Stimulated activated CD8-positive, alpha-beta memory T cell treated with anti-CD3 and anti-CD28 coated beads, Interleukin-7, amount 100 ng/mL, for 1 hour (primary cell): ENCODE data around the gene FLOT1.
"Not testable (repeated sequence)": the region's sequence is repeated elsewhere in the genome, so short reads cannot be mapped to it uniquely, and the experiment has no call there.

Source experiments
- DNase-seq, 2 donors: peaks; one replicate each; pipeline ENCODE4 v3.0.0-alpha.2; 2020; ENCODE audit warnings: low read depth in 2 of 2

Gene FLOT1

DNA sequence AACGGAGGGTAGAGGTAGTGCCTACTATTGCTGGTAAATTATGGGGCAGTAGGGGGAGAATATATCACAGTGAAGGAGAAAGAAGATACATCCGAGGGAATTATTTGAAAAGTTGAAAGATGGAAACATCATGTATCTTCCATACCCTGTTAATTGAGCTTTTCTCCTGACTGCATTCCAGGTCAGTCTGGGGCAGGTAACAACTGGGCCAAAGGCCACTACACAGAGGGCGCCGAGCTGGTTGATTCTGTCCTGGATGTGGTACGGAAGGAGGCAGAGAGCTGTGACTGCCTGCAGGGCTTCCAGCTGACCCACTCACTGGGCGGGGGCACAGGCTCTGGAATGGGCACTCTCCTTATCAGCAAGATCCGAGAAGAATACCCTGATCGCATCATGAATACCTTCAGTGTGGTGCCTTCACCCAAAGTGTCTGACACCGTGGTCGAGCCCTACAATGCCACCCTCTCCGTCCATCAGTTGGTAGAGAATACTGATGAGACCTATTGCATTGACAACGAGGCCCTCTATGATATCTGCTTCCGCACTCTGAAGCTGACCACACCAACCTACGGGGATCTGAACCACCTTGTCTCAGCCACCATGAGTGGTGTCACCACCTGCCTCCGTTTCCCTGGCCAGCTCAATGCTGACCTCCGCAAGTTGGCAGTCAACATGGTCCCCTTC, 19.2 kb downstream of the FLOT1 start:
- DNase-seq: not testable (repeated sequence)

DNA sequence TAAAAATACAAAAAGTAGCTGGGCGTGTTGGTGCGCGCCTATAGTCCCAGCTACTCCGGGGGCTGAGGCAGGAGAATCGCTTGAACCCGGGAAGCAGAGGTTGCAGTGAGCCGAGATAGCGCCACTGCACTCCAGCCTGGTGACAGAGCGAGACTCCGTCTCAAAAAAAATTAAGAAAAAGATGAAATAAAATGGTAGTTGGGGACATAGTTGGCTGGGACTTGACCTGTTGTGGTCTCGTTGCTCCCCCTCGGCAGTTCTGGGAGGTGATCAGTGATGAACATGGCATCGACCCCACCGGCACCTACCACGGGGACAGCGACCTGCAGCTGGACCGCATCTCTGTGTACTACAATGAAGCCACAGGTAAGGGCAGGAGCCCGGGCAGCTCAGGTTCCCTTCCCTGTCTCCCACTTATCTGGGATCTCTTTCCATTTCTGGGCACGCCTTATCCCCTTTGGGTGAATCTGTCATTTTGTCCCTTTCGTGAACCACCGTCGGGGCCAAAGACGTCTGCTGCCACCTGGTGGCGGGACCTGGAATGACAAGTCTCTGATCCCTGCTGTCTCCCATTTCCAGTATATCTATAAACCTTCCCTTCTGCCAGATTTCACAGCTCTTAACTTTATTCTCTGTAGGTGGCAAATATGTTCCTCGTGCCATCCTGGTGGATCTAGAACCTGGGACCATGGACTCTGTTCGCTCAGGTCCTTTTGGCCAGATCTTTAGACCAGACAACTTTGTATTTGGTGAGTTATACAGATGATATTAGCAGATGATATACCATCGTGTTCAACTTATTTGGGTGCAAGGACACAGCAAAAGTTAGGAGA, 20.0 kb downstream of the FLOT1 start:
- peak; percentile 72 to 87 for DNase-seq

DNA sequence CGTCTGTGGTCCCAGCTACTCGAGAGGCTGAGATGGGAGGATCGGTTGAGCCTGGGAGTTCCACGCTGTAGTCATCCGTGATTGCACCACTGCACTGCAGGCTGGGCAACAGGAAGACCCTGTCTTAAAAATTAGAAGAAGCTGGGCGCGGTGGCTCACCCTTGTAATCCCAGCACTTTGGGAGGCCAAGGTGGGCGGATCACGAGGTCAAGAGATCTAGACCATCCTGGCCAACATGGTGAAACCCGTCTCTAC, 20.5 kb downstream of the FLOT1 start:
- DNase-seq: not testable (repeated sequence)

DNA sequence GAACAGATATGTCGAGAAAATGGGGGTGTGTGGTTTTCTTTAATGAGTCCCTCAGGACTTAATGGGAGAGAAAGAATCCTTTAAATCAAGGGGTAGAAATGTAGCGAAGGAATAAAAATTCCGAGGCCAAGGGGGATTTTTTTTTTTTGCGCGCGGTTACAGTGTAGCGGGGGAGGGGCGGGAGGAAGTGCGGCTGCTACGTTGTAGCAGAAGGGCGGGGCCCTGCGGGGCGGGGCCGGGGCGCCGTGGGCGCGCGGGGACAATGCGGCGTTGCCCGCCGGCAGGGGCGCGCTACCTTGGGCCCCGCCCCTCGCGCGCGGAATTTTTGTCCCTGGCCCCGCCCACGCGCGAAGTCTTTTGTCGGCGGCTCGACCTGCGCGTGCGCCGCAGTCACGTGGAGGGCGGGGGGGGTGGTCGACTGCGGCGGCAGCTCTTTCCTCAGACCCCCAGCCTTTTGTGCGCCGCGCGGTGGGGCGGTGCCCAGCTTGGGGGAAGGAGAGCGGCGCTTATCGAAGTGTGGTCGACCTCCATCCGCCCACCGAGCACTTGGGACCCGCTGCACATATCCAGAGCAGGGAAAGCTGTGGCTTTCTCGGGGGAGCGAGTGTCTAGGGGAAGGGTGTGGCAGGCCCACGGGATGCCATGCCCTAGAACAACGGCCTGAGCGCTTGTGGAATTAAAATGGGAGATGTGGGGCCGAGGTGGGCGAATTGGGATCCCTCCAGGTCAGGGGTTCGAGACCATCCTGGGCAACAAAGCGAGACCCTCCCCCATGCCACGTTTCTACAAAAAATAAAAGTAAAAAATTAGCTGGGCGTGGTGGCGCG, 21.1 kb downstream of the FLOT1 start:
- peak; percentile 89 to 93 for DNase-seq

DNA sequence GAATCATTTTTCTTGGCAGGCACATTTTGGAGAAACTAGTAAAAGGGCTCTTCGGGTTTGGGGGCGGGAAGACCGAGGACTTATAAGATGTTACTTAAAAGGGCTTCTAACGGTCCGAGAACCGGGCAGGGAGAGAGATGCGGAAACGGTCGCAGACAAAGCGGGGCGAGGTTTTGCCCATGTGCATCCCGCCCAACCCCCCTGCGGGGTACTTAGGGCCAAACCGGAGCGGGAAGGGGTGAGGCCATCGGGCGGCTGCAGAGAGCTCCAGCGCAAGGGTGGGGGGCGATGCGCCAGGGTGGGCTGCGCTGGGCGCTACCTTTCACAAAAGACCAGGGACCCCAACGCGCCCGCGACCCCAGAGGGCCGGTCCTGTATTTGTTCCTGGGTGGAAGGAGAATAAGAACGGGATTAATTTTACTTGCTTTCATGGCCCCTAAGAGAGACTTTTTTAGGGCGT, 21.7 kb downstream of the FLOT1 start:
- no peak for DNase-seq

DNA sequence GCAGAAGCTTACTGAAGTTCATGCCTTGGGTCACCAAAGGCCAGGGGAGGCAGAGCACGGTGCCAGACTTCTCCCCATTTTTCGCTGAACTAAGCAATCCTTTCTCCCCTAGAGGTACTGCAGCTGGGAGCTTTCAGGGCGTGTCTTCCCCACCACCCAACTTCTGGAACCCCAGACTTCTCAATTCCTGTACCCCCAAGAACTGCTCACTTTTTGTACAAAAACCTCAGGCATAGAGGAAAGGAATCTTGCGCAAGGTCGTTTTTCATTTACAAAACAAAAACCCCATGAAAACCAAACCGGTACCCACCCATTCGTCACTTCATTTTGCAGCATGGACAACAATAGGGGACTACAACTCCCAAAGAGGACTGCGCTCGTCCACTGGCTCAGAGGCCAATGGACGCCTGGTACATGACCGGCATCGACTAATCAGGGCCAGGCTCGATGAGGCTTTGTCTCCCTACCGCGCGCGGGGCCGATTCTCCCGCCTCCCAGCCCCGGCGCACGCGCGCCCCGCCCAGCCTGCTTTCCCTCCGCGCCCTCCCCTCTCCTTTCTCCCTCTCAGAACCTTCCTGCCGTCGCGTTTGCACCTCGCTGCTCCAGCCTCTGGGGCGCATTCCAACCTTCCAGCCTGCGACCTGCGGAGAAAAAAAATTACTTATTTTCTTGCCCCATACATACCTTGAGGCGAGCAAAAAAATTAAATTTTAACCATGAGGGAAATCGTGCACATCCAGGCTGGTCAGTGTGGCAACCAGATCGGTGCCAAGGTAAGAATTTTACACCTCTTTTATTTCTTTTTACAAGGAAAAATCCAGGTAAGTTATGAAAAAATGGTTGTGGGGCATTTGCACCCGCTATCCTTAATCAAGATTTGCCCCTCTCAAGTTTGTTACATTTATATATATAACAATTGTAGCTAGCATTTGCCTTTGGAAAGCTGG, 22.4 kb downstream of the FLOT1 start, which contains the start of gene TUBB:
Gene TUBB (plus strand): TSS at position 562 of the 947 bp plus-strand sequence. CDS start 155 bp downstream, at position 717.
- peak; percentile 86 to 91 for DNase-seq

DNA sequence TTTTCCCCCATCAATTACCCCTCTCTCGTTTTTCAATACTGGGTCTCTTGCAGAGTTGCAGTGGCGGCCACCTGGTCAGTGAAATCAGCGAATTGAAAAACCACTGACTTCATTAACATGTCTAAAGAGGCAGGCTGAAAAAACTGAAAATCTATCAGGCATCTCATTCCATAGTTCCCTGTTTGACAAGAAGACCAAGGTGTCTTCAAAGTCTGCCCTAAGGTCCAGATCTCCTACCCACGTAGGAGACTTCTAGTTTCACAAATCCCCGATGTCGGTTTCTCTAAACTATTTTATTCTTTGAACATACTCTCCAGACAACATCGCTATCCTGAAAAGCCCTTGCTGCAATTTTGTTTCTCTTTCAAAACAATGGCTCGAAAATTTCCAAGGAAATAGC, 23.1 kb downstream of the FLOT1 start:
- DNase-seq: no peak

DNA sequence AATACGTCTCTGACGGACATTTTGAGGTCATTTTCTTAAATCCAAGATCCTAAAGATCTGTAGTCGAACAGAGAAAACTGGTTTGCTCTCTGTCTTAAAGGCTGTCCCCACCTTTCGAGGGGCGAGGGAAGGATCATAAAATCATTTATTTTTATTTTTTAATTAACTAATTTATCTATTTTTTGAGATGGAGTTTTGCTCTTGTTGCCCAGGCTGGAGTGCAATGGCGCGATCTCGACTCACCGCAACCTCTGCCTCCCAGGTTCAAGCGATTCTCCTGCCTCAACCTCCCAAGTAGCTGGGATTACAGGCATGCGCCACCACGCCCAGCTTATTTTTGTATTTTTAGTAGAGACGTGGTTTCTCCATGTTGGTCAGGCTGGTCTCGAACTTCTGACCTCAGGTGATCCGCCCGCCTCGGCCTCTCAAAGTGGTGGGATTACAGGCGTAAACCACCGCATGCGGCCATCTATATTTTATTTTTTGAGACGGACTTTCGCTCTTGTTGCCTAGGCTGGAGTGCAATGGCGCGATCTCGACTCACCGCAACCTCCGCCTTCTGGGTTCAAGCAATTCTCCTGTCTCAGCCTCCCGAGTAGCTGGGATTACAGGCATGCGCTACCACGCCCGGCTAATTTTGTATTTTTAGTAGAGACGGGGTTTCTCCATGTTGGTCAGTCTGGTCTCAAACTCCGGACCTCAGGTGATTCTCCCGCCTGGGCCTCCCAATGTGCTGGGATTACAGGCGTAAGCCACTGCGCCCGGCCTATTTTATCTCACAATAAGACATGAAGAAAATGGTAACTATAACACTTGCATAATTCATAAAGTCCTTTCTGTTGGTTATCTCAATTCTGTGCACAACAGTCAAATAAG, 24.4 kb downstream of the FLOT1 start:
- DNase-seq: not testable (repeated sequence)

DNA sequence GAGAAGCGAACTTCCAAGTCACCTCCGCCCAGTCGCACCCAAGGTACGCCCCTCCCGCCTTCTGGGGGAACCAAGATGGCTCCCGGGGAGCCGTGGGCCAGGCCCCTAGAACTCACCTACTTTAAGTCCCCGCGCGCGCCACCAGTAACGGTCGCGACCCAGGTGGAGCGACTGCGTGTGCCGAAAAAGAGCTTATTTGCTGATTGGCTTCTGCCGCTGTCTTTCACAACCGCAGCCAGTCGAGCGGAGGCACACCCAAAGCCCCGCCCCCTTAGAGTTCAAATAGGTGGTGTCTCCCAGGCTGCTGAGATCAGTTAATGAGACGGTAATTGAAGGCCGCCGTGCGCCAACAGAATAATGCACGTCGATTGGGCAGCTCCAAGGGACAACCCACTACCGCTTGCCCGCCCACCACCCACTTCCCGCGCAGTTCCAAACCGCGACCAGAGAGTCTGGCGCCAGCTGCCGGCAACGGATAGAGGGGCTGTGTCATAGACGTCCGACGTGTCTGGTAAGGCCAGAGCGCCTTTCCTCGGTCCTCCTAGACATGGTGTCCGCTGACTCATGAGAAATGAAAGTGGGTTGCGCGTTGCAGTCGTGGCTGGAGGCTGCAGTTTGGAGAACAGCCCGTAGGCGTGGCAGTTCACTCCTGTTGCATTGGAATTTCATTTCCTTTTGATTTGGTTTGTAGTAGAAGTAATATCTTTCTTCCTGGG, 25.2 kb downstream of the FLOT1 start, which contains the start of gene MDC1:
Gene MDC1 (minus strand): TSS at position 153 of the 716 bp plus-strand sequence. CDS start 2,106 bp downstream, outside the sequence.
- peak; percentile 96 to 98 for DNase-seq

DNA sequence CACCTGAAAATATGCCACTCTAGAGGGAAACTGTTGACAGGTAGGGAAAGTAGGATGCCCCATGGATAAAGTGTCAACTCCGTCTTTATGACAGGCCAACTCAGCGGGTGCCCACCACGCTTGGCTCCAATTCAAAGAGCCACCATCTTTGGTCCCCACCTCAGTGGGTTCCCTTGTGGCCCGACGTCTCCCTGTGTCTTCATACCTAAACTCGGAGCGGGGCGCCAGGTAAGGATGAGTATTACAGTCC, 25.7 kb downstream of the FLOT1 start:
- no peak for DNase-seq

DNA sequence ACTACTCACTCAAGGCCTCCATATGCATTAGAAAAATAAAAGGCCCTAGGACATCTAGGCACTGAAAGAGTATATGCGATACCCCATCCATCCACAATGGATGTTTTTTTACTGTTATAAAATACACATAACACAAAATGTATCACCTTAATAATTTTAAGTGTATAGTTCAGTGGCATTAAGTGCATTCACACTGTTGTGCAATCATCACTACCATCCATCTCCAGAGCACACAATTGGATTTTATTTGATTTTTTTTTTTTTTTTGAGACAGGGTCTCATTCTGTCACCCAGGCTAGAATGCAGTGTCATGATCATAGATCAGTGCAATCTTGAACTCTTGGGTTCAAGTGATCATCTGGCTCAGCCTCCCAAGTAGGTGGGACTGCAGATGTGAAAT, 28.2 kb downstream of the FLOT1 start:
- DNase-seq: no peak

DNA sequence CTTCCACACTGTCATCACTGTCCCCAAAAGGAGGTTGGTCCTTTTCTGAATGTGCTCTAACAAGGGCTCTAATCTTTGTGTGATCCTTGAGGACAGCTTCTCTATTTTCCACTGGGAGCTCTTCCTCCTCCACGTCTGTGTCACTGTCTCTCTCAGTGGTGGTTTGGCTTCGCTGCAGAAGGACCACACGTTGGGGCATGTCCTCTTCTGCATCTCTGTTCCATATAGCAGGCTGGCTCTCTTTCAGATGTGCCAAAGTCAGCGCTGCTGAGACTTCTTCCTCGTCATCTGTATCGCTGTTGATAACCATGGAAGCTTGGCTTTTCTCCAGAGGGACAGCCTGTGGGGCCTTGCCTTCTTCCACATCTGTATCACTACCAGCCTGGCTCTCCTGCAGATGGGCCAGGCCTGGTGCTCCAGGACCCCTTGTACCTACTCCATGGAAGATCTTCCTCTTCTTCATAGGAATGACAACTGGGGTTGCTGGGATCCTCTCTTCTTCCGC, 30.0 kb downstream of the FLOT1 start:
- no peak for DNase-seq

DNA sequence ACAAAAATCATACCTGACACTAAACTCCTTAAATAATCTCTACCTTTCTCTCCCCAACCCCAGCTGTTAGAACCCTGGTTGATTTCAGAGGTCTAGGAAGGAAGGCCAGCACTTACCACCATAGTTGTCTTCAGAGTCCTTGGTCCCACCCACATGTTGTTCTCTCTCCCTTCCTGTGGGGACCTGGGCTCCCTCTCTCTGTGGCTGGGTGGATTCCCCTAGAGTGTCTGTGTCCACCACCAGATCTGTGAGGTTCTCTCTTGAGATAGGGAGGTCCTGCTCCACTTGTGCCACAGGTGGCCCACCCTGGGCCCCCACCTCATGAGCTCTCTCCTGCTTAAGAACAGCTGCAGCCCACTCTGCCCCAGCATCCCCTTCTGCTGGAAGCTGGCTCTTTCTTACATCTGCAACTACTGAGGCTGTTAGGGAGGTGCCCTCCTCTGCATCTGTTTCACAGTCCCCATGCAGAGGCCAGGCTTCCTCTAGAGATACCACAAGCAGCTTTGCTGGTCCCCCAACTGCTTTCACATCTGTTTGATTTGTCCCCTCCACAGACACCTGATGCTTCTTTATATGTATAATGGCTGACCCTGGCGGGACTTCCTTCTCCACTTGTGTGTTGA, 30.6 kb downstream of the FLOT1 start:
- DNase-seq: no peak

DNA sequence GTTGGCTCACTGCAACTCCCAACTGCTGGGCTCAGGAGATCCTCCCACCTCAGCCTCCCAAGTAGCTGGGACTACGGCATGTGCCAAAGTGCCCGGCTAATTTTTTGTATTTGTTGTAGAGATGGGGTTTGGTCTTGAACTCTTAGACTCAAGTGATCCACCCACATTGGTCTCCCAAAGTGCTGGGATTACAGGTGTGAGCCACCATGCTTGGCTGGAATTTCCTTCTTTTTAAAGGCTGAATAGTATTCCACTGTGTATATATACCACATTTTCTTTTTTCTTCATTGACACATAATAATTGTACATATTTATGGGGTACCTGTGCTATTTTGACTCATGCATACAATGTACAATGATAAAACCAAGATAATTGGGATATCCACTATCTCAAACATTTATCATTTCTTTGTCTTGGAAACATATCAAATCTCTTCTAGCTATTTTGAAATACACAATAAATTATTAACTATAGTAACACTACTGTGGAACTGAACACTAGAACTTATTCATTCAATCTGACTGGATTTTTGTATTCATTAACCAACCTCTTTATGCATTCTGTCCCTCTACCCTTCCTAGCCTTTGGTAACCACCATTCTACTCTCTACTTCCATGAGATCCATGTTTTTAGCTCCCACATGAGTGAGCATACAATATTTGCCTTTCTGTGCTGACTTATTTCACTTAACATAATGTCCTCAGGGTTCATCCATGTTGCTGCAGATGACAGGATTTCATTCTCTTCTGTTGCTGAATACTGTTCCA, 33.2 kb downstream of the FLOT1 start:
- no peak for DNase-seq

DNA sequence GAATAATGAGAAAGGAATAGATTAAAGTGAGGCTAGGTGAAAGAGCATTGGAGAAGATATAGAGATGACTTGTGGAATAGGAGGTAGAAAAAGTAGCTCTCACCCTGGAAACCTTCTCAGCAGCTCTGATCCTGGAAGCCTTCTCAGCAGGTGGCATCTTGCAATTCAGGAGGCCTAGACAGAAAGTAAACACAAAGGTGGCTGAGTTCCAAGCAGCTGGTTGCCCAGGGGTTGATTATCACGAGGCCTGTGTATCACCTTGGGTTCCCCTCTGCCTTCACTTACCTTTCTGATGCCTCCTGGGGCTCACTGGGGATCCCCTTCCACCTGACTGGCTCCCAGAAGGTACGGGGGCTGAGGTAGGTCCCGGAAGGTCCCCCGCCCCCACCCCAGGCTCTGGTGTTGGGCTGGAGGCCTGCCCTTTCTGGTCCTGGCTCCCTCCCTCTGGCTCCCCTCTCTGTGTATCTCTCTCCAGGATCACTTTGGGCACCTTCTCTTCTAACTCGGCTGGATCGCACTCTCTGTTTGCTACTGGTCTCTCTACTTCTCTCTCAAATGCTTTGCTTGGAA, 35.1 kb downstream of the FLOT1 start:
- DNase-seq: no peak

DNA sequence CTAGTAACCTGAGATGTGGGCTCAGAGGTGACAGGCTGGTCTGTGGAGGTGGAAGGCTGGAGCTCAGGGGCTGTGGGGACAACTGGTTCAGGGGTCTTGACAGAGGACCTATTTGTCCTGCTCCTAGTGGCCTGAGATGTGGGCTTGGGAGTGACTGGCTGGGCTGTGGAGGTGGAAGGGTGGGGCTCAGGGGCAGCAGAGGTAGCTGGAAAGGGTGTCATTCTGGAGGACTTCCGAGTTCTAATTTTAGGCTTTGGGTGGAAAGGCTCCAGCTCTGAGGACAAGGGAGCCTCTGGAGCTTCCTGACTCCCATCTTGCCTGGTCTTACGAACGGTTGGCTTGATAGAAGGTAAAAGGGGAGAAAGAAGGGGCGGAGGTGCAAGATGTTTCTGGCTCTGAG, 36.9 kb downstream of the FLOT1 start:
- DNase-seq: no peak

DNA sequence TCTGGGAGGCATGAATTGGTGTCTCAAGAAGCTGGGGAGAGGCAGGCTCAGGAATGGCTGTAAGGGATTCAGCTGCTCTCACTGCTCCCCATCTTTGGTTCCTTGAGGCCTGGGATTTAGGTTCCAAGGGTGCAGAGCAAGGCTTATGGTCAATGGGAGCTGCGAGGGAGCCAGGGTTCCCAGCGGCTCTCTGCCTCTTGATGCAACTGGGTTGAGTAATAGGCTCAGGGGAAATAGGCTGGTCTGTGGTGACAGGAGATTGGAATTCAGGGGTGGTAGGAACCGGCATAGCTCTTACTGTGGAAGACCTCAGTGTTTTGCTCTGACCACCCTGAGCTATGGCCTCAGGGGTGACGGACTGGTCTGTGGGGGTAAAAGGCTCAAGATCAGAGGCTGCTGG, 38.7 kb downstream of the FLOT1 start:
- no peak for DNase-seq

DNA sequence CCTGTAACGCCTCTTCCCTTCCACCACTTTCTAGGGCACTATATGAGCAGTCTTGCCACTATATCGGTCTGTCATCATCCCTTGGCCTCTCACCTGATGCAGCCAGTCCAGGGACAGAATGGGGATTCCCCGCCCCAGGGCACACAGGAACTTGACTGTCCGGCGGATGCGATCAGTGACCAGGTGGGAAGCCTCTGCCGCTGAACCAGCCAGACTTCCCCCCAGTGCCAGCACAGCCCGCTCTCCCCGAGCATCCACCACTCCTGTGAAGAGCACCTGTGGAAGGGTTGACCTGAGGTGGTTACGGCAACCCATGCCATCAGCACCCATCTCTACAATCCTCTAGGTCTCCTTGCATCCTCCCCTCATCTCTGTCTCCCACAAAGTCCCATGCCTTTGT, 39.5 kb downstream of the FLOT1 start:
- no peak for DNase-seq
